Stimulated activated CD4-positive, alpha-beta T cell treated with anti-CD3 and anti-CD28 coated beads, Interleukin-12 subunit alpha, Interleukin-12 subunit beta, amount 100 ng/mL, for 48 hours (primary cell): ENCODE data around the gene CGA.
"Not testable (repeated sequence)": the region's sequence is repeated elsewhere in the genome, so short reads cannot be mapped to it uniquely, and the experiment has no call there.

Experiments
- DNase-seq, 3 donors: peaks; one replicate each; pipeline ENCODE4 v3.0.0-alpha.2; 2020; ENCODE audit warnings: low read depth in 2 of 3, low spot score in 1 of 3

The CGA gene

DNA sequence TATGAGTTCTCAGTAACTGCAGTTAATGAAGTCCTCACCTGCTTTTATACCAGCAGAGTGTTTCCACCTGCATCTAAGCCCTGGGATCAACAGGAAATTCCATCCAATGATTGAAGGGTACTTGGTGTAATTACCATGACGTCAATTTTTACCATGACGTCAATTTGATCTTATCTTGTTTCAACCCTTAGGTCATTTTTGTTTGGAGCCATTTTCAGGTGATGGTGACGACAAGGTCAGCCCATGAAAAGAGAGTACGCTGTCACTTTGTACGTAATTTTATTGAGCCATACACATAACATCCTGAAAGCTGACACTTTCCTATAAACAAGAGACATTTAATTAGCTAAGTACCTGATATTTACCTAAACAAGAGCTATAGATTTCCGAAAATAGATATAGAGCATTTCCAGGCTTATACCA, at the start of gene CGA:
Gene CGA (minus strand): TSS at position 20 of the 423 bp plus-strand sequence. CDS start 6,906 bp downstream, outside the sequence.
- DNase-seq: no peak

DNA sequence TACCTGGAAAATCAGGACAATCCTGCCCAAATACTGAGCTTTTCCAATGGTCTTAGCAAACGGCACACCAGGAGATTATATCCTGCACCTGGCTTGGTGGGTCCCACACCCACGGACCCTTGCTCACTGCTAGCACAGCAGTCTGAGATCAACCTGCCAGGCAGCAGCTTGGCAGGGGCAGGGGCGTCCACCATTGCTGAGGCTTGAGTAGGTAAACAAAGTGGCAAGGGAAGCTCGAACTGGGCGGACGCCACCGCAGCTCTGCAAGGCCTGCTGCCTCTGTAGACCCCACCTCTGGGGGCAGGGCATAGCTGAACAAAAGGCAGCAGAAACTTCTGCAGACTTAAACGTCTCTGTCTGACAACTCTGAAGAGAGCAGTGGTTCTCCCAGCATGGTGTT, 45.0 kb upstream of the CGA start:
- DNase-seq: not testable (repeated sequence)

DNA sequence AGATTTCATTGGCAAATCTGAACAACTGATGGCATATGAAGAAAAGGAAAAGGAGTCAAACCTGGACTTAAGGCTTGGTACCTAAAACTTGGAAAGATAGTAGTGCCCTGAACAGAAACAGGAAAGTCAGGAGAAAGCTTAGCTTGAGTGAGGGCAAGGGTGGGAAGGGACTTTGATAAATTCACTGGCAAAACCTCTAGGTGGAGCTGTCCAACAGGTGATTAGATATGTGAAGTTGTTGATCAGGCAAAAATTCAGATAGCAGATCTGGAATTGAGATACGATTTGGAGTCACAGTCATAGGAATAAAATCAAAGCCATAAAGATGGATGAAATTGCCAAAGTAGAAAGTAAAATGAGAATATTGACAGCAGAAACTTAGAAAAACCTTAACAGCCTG, 44.3 kb upstream of the CGA start:
- peak in 1 of 3 donors; percentile 46 for DNase-seq

DNA sequence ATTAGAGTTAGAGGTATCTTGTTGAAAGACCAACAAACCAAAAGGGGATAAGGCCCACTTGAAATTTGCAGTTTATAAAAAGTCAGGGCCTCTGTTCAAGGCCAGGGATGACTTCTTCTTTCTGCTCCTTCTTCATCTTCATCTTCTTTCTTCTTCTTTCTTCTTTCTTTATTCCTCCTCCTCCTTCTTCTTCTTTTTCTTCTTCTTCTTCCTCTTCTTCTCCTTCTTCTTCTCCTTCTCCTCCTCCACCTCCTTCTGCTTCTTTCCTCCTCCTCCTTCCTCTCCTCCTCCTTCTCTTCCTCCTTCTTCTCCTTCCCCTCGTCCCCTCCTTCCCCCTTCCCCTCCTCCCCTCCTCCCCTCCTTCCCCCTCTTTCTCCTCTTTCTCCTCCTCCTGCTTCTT, 42.1 kb upstream of the CGA start:
- no peak for DNase-seq

DNA sequence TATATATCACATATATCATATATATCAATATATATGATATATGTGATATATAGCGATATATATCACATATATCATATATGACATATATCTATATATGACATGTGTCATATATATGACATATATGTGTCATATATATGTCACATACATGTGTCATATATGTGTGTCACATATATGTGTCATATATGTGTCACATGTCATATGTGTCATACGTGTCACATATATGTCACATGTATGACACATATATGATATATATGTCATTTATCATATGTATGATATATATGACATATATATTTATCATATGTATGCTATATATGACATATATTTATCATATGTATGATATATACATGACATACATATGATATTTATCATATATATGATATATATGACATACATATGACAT, 32.8 kb upstream of the CGA start:
- no peak for DNase-seq

DNA sequence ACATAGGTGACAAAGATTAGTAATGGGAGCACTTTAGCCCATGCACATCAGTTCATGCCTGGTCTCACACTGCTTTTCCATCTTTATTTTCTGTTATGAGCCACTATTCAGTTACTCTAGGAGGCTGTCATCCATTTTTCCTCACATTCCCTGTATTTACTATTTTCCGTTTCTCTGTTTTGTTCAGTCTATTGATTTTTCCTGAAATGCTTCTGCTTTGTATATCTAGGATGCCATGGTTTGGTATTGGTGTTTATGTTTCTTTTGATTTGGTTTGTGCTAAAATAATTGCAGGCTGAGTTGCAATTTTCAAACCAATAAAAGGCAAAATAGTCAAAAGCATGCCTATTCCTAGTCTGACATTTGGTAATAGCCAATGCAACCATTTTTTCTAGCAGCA, 31.6 kb upstream of the CGA start:
- DNase-seq: no peak

DNA sequence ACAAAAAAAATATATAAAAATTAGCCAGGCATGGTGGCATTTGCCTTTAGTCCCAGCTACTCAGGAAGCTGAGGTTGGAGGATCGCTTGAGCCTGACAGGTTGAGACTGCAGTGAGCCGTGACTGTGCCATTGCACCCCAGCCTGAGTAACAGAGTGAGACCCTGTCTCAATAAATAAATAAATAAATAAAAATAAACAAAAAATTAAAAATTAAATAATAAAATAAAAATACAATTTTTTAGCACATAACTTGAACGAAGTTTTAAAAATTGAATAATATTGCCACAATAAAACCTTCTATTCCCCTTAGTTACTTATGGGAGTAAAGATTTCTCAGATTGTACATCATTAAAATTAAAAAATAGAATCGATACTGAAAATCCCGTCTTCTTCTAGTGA, 29.2 kb upstream of the CGA start:
- no peak for DNase-seq

DNA sequence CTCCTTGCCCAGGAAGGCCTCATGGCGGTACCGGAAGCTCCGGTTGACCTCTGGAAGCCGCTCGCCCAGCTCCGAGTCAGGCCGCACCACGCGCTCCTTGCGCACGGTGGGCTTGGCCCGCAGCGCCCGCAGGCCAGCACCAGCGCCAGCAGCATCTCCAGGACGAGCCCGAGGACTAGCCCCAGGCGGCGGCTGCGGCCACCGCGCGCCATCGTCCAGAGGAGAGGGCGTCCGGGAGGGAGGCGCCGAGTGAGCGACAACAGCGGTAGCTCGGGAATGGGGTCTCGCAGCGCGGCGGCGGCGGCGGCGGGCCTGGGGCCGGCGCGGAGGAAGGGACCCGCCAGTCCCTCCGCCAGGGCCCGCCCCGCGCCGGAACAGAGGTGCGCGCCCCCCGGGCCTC, 27.6 kb upstream of the CGA start:
- DNase-seq: no peak

DNA sequence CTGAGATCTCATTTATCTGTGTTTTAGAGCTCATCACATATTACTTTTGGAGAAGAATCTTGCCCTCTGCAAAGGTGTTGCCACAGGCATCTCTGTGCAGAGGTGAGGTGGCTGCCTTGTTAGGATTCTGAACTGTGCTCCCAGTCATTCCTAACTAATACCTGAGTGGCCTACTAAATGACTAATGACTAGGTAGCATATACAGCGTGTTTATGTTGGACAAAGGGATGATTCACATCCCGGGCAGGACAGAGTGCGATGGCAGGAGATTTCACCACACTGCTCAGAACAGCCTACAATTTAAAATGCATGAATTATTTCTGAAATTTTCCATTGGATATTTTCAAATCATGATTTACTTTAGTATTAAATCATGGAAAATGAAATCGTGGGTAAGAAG, 23.1 kb upstream of the CGA start:
- DNase-seq: no peak

DNA sequence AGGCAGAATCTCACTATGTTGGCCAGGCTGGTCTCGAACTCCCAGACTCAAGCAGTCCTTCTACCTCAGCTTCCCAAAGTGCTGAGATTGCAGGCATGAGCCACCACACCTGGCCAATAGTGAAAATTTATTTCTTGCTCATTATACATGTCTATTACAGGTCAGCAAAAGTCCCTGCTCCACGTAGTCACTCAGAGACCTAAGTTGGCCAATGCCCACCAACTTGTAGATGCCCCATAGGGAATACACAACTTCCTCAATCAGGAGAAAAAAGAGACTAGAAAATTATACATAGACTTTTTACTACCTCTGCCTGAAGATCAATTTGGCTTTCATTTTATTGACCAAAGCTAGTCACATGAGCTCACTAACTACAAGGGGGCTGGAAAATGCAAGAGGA, 22.0 kb upstream of the CGA start:
- no peak for DNase-seq

DNA sequence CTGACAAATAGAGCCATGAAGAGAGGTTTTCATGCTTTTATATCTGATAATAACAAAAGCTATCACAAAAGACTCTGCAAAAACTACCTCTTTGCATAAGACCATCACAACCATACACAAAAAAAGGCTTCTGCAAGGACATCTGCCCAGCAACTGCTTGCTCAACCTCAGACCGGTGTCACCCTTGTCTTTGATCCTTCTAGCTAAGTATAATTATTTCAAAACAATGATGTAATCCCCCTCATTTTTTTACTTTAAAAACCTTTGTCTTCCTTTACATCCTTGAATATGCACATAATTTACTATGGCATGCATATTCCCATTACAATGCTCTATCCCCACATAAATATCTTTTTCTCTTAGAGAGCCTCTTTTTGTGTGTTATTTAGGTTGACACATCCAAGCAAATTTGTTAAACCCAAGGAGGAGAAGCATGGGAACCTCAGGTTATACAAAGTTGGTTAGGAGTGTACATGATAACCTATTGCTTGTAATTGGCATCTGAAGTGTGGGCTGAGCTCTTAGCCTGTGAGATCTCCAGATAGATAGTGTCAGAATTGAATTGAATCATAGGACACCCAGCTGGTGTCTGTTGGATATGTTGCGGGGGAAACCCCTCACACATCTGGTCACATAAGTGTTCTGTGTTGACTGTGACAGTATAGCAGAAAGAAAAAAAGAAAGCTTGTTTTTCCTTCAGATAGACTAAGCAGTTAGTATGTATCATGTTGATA, 20.7 kb upstream of the CGA start:
- no peak for DNase-seq

DNA sequence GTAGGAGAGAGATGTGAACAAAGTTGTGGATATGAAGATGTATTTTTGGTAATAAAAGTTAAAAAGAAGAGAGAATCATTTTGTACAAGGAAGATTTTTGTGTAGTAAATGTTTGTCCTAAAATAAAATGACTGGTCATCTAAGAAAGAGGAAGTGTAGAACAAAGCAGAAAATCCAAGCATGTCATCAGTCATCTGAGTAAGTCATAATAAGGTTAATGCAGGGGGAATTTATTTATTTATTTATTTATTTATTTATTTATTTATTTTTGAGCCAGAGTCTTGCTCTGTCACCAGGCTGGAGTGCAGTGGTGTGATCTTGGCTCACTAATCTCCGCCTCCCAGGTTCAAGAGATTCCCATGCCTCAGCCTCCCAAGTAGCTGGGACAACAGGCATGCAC, 15.7 kb upstream of the CGA start:
- no peak for DNase-seq

DNA sequence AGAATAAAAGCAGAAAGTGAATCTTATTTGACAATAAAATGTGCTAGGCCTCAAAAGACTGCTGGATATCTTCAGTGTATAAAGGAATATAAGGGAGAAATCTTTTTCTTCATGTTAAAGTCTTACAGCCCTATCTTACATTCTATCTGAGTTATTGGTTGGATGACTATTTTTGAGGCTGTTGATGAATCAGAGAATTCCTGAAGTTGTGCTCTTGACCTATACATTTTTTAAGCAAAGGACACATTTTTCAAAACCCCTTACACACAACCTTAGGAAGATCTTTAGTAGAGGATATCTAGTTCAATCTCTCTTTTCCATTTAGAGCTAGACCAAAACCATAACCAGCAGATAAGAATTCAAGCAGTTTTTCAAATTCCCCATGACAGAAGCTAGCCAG, 10.9 kb upstream of the CGA start:
- no peak for DNase-seq

DNA sequence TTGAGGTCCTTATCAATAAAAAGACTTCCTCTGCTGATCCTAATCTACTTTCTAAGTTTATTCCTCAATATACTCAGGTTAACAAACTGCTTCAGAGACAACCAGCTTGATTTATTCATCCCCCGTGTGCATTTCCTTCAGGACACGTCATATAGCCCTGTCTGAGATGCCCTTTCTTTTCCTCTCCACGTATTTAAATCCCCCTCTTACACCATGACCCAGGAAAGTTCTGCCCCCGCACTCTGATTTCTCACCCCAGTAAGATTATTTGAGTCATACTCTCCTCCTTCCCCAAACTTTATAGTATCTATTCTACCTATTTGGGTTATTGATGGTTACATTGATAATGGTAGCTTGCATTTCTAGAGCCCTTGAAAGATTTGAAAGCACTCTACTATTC, 9.8 kb upstream of the CGA start:
- DNase-seq: no peak

DNA sequence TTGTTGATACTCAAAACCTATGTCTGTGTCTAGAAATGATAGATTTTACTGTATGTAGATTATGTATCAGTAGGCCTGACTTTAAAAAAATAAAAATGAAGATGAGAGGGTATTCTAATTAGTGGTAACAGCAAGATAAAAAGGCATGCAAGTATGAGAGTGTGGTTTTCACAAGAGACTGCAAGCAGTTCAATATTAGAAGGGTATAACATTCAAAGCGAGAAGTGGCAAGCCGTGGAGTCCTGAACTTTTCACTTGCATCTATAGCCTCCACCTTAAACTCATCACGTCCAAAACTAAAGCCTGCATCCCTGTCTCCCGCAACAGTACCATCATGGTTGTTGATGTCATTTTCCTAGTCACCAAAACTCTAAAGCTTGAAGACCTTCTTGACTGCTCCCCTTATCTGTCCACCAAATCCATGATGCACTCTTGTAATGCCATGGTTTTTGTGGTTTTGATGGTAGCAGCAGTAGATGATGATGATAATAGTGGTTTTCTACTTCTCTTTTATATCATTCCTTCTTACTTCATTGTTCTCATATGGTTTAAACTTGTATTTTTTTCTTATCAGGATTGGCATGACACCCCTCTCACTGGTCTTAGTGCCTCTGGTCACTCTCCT, 9.2 kb upstream of the CGA start:
- no peak for DNase-seq

DNA sequence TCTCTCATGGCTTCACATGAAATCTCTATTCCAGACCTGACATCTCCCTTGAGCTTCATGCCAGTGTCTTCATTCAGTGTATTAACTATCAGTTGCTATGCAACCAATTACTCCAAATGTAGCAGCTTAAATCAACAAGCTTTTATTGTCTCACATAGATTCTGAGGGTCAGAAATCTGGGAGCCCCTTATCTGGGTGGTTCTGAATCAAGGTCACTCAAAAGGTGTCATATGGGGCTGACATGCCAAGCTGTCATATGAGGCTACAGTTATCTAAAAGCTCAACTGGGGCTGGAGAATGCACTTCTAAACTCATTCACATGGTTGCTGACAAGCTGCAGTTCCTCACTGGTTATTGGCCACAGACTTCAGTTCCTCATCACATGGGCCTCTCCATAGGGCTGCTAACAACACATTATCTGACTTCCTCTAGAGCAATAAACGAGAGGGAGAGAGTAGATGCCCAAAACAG, 7.3 kb upstream of the CGA start:
- no peak for DNase-seq

DNA sequence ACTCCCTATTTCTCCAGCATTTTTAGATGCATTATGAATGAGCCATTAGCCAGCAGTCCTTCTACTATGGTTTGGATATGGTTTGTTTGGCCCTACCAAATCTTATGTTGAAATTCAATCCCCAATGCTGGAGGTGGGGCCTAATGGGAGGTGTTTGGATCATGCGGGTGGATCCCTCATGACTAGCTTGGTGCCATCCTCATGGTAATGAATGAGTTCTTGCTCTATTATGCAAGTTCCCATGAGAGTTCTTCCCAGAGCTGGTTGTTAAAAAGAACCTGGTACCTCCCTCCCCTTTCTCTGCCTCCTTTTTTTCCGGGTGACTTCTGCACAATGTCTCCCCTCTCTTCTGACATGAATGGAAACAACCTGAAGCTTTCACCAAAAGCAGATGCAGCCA, 6.2 kb upstream of the CGA start:
- DNase-seq: no peak

DNA sequence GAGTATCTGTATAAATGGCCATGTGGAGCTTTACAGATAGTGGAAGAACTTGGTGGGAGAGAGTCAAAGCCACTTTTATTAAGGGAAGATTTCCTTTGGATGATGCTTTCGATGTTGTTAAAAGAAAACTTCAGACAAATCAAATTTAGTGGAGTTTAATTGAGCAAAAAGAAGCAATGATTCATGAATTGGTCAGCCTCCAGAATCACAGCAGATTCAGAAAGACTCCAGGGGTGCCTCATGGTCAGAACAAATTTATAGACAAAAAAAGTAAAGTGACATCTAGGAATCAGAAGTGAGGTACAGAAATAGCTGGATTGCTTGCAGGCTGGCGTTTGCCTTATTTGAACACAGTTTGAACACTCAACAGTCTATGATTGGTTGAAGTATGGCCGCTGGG, 5.3 kb upstream of the CGA start:
- DNase-seq: no peak

DNA sequence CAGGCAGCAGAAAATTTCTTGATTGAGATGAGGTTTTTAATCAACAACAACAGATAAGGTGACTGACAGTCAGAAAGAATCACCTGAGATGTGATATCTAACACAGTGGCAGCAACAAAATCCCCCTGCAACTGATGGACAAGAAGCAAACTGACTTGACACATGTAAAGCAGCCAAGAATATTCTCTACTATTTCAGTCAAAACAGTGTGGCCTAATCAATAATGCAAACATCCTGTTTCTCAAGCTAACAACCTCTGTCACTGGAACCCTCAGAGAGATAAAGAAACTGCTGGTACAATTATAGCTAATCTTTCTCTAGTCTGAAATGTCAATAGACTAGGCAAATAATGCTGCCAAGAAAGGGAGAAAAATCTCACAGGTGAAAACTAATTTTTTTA, 4.6 kb upstream of the CGA start:
- DNase-seq: no peak

DNA sequence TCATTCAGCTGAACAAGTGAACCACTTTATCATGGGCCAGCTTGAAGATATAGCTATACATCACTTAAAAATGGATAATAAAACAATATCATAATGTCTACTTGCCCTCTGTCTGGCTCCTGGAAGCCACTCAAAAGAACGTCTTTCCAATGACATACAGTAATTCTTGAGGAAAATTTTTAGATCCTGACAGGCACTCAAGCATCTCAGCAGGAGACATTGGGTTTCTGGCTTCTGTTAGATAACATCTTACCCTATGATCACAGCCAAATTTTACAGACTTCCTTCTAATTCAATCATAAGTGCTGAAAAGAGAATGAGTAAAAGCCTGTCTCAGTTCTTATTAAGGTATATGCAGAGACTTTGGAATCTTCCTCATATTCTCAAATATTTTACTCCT, 330 bp downstream of the CGA start:
- no peak for DNase-seq

DNA sequence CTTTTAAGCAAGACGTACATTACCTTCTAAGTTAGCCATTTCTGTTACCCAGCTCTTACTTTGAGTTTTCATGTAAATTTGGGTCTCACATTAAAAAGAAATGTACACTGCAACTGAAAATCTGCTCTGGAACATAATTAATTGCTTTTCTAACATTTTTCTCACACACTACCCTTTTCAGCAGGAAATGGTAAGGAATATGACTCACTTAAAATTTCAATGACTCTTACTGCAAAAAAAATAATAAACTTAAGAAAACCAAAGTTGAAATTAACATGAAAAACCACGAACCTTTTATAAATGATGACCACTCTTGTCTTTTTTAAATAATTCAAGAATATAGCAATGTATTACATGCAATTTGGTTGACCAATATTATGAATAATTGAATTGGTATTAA, 1.3 kb downstream of the CGA start:
- no peak for DNase-seq

DNA sequence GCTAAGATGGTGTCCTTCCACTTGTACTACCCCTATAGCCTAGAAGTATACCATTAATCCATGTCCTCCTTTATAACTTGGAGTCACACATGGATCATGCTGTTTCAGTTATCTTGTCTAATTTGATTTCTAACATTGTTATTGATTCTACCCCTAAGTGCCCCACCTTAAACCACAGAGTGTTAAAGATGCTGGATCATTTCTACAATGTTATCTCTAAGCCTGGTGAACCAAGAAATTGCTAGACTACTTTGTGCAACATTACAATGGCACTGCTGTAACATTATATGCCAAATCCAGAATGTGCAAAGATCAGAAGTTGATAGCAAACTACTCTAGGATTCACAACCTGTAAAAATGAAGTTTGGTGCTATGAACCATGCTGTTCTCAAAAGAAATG, 1.7 kb downstream of the CGA start:
- no peak for DNase-seq

DNA sequence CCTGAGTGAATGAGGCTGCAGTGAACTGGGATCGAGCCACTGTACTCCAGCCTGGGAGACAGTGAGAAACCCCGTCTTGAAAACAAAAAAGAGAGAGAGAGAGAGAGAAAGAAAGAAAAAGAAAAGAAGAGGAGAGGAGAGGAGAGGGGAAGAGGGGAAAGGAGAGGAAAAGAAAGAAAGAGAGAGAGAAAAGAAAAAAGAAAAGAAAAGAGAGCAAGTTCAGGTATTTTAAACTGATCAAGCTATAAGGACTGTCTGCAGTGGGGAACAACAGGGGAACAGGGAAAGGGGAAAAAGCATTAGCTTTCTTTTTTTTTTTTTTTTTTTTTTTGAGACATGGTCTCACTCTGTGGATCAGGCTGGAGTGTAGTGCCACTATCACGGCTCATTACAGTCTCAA, 2.5 kb downstream of the CGA start:
- no peak for DNase-seq
